Fibroblast of lung (primary cell): ENCODE data around the gene HIVEP3.

Experiments
- EZH2 ChIP-seq: IDR thresholded peaks from 2 replicates; pipeline ENCODE4 v1.5.1; 2012; ENCODE audit warnings: low read length, control low read depth, mild to moderate bottlenecking; ENCODE audit errors: missing control alignments
- TF ChIP-seq, protein P1 (sequence below), 2 donors: IDR thresholded peaks in 1 of 2; conservative IDR thresholded peaks in 1 of 2; 1 replicate in 1 of 2; 2 replicates in 1 of 2; pipeline ENCODE4 v1.5.1; 2011 to 2012; ENCODE audit warnings: low read length in 2 of 2, control low read depth in 1 of 2, inconsistent platforms in 1 of 2, low read depth in 1 of 2, mild to moderate bottlenecking in 1 of 2

- TF ChIP-seq, protein P1, sequence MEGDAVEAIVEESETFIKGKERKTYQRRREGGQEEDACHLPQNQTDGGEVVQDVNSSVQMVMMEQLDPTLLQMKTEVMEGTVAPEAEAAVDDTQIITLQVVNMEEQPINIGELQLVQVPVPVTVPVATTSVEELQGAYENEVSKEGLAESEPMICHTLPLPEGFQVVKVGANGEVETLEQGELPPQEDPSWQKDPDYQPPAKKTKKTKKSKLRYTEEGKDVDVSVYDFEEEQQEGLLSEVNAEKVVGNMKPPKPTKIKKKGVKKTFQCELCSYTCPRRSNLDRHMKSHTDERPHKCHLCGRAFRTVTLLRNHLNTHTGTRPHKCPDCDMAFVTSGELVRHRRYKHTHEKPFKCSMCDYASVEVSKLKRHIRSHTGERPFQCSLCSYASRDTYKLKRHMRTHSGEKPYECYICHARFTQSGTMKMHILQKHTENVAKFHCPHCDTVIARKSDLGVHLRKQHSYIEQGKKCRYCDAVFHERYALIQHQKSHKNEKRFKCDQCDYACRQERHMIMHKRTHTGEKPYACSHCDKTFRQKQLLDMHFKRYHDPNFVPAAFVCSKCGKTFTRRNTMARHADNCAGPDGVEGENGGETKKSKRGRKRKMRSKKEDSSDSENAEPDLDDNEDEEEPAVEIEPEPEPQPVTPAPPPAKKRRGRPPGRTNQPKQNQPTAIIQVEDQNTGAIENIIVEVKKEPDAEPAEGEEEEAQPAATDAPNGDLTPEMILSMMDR (conservative IDR thresholded peaks at IDR 0.05 in 1 of 2, IDR thresholded peaks at IDR 0.05 in 1 of 2; ENCODE audit: low read depth in 1 of 2, low read length in 2 of 2): no peak
- no peak for TF ChIP-seq EZH2
These were observed 111.3 kb downstream of the HIVEP3 start for GRCh38 chr1:41807390-41807789.
